SK-N-MC (cell line): ENCODE data around the gene SLC19A2.

ENCODE experiments used
- EZH2 ChIP-seq: fragments of 200-600 bp; sonication (generic); IDR thresholded peaks from one replicate; pipeline ENCODE4 v1.6.1; 2017; ENCODE audit warnings: antibody characterized with exemption
- POLR2AphosphoS5 ChIP-seq: IDR thresholded peaks from 2 replicates; pipeline ENCODE4 v1.6.1; 2012; ENCODE audit warnings: mild to moderate bottlenecking, low read depth, low read length, borderline replicate concordance

DNA sequence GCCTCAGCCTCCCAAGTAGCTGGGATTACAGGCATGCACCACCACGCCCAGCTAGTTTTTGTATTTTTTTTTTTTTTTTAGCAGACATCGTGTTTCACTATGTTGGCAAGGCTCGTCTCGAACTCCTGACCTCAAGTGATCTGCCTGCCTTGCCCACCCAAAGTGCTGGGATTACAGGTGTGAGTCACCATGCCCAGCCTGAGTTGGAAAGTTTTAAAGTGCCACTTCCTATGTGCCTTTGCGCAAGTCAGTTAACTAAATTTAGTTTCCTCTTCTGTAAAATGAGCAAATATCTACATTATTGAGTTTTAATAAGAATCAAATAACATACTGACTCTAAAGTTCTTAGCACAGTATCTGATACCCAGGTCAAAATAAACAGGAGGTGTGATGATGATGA, 12.4 kb downstream of the SLC19A2 start:
- TF ChIP-seq POLR2AphosphoS5 (no peak), EZH2 (no peak)
